HG02678 (cell line): ENCODE data around the gene ALPI.

Experiments
- ATAC-seq: cut with Tn5 transposase; IDR thresholded peaks from one replicate; pipeline ENCODE4 v1.9.1; 2021; ENCODE audit warnings: mild to moderate bottlenecking, moderate library complexity; ENCODE audit not compliant: unreplicated experiment

ALPI gene

DNA sequence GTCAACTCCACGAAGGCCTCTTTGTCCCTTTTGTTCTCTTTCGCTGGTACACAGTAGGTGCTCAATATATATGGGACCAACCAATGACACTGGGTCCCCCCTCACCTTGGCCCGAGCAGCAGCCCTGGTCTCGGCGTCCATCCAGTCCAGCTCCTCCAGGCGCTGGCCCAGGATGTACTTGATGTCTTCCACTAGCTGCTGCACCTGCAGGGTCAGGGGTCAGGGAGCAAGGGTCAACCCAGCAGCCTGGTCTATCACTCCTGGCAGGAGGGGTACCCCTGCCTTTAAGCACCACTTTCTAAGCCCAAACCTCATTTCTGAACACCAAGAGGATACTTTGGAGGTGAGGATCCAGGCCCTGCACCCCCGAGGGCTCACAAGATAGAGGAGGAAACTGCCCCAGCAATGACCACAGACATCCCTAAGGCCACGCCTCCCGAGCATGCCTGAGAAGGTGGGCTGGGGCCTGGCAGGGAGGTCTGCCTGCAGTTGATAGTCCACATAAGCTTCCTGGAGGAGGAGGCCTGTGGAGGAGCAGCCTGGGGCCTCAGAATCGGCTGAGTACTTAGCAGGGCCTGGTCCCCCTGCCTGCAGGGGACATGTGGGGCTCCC lies 27.5 kb downstream of the ALPI start:
- no peak for ATAC-seq

DNA sequence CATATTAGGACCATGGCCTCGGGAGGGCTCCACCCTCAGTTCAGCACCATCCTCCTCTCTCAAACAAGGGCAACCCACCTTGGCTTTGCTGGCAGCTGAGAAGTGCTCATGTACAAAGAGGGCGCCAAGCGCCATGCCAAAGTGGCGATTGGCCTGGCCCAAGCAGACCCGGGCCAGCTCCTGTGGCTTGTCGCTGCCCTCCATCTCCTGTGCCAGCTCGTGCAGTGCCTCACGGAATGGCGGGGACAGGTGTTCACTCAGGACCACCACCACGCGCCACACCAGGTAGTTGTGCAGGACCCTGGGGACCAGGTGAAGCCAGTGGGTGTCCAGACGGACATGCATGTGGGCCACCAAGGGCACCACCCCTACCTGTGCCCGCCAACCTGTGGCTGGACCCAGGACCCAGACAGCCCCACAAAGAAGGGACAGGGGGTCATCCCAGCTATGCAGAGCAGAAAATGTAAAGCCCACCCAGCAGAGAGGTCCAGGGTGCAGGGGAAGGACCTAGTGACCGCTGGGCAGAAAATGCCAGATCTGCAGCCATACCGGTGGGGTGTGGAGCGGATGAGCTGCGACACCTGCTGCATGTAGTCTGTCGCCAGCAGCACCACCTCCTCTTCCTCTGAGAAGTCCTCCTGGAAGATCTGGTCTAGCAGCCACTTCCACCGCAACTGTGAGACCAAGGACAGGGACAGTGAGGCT lies 28.1 kb downstream of the ALPI start:
- no peak for ATAC-seq

DNA sequence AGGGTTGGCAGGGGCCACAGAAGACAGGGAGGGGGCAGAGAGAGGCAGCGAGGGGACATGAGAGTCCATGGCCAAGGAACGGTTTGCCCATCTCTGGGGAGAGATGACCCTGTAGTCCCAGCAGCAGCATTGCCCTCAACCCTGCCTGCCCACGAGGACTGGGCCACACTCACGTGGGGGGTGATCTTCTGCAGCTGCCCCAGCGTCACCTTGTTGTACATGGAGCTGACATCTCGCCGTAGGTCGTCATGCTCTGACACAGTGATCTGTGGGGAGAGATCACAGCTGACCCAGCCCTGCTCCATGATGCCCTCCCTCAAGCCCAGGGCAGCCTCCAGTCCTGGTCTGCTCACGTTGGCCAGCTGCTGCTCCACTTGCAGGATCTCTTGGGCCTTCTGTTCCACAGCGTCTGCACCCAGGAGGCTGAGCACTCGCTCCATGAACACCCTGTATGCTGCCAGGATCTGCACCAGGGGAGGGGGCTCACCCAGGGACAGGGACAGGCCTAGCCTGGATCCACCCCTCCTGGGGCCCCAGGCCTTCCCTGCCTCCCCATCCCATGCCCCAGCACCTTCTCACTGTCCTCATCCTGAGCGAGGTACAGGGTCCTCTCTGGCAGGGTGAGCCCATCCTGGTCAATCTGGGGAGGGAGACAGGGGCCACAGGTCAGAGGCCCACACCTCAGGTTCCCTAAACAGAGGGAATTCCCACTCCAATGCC lies 28.8 kb downstream of the ALPI start:
- no peak for ATAC-seq

DNA sequence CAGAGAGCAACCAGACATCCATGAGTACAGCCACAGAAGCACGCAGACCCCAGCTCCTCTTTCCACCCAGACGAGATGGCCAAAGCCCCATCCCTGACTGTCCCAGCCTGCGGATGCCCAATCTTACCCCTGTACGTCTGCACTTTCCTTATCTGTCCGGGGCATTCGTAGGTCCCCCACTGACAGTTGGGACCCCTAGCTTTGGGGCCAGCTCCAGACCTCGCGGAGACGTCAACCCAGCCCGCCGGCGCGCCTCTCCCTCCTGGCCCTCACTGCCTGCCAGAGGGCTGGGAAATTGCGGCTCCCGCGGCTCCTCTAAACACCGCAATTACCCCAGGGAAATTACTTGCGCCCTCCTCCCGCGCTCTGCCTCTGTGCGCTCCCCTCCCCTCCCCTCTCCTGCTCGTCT lies 29.4 kb downstream of the ALPI start:
- no peak for ATAC-seq

DNA sequence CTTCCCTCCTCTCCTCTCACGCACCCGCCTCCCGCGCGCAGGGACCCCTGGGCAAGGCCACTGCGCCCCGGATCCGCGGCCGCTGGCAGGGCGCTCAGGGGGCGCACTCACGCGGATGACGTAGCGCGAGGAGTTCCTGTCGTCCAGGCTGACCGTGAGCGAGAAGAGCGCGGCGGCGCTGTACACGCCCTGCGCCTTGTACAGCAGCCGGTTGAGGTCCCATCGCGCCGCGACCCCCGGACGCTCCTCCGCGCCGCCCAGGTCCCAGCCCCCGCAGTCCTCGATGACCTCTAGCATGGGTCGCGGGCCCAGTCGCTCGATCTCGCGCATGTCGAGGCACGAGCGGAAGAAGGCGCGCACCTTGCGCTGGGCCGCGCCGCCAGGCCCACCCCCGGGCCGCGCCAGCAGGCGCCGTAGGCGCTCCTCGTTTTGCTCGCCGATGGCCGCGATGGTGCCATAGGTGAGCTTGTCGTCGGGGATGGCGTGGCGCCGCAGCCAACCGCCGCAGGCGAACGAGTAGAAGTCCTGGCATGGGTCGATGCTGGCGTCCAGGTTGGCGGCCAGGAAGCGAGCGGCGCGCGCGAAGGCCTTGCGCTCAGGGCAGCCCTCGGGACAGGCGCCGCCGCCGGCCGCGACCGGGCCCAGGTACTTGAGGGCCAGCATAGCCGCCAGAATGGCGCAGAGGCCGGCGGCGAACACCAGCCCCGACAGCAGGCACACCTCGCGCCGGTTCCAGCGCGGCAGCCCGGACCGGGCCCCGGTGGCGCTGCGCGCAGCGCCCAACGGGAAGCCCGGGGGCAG lies 30.0 kb downstream of the ALPI start:
- no peak for ATAC-seq

DNA sequence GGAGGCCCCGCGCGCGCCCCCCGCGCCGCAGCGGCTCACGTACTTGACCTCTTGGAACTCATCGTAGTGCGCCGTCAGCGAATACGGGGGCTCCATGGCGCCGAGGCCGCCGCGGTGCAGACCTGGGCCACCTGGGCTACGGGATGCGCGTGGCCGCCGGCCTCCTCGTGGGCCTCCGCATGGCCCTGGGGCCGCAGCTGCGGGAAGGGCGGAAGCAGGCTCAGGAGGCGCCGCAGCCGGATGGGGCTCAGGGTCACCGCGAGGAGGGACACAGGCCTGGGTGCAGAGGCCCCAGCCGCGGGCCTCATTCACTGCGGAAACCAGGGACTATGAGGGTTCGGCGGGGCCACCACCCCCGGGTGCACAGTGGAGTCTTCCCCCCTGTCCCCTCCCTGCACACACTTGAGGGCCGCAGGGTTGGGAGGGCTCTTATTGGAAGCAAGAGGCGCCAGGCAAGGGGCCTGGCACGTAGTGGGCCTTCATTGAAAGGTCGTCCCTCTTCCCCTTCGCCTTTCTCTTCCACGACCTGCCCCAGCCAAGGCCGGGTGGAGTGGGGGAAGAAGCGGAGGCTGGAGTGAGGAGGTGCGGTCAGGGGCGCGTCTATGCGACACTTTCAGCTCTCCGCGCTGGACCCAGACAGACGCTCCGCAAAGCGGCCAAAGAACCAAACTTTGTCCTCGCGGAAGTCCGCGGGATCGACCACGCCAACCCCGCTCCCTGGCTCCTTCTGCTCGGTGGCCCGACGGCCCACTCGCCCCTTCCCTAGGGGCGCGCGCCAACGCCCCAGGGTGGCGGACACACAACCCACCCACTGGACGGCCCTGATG lies 30.8 kb downstream of the ALPI start:
- no peak for ATAC-seq

DNA sequence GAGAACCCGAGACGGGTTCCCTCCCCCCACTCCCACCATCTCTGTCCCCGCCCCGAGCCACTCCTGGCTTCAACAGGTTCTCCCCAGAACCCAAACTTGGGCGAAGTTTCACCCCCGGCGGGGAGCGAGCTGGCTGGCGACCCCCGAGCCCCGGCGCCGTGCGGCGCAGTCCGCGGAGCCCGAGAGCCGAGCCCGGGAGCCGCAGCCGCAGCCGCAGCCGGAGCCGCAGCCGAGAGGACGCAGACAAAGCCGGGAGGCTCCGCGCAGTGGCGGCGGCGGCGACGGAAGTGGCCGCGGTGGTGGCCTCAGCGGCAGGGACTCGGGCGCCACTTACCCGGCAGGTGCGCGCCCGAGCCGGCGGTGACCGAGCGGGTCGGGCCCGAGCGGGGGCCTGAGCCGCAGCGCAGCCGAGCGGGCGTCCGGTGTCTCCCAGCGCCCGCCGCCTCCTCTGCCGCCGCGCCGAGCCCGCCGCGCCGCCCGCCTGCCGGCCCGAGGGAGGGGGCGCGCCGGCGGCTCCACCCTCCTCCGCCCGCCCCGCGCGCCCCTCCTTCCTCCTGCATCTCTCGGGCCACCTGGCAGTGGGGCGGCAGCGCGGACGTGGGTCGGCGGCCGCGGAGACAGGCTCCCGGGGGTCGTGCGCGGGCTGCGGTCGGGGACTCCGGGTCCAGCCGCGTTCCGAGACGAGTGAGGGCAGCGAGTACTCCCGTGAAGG lies 31.6 kb downstream of the ALPI start, which contains the start of gene ECEL1:
TSS of gene ECEL1 (minus strand) at position 450 of the 712 bp plus-strand sequence. CDS start 1,181 bp downstream, outside the sequence.
- ATAC-seq: no peak

DNA sequence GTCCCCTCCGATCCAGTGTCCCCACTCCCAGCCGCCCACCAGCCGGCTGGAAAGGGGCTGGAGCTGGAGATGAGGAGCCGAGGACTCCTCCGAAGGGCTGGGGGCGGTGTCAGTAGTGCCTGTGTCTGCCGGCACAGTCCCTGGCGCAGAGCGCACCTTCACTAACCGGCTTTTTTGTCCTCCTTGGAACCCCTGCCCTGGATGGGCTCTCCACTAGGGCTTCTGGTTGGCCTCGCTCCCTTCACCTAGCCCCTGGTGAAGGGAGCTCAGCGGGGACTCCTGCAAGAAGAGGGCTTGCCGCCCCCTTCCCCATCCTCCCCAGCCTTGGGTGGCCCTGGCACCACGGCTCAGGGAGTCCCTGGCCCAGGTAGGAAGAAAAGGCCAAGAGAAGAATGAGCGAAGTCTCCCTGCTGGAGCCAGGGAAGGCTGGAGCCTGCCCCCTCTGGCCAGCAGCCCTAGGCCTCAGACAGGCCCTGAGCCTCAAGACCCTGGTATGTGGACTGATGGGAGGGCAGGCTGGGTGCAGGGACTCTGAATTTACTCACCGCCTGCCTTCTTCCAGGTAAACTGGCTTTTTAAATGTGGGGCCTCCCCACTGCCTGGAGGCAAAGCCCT lies 32.3 kb downstream of the ALPI start:
- ATAC-seq: no peak

DNA sequence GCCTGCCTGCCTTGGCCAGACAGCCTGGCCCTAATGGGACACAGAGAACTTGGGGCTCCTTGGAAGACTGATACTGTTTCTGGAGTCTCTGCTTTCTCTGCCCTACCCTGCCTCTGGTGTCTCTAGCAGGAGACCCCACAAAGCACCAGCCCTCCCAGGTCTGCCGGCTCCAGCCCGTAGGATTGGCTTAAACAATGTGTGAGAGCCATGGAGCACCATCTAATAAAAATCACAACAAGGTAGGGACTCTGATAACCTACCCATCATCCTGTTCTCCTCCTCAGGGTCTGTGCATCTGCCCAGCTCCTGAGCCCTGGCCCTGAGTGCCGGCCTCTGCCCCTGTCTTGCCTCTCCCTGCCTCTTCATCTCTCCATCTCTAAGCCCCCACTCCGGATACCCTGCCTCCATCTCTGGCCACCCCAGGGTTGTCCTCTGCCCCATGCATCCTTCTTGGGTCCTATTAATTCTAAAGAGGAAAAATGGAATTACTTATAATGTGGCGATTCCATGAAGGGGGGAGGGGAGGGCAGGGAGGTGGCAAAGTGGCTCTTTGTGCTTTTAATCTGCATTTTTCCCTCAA lies 32.9 kb downstream of the ALPI start:
- no peak for ATAC-seq

DNA sequence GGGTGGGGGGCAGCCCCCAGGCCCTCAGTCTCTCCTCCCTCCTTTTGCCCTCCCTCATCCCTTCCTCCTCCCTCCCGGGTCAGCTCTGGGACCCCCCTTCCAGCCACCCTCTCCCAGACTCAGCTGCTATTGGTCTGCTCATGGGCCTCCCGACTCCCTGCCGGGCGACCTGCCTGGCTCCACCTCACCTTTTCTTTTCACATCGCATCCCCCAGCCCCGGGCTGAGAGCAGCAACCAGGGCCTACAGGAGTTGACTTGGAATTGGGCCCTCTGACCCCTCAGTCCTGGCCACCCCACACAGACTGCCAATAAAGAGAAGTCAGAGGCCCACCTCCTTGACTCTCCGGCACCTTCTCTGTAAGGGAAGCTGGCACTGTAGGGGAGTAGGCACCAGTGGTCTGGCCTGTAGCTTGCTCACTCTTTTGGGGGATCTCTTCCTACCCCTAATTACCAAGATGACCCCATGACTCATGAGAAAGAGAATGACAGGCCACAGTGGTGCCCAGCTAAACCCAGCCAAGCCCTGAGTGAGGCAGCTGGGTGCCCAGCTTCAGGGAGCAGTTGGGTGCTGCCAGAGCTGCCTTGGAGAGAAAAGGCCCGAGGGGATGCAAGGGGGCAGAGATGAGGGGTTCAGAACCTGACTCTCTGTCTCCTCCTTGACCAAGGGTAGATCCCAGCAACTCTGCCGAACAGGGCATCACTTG lies 33.7 kb downstream of the ALPI start:
- ATAC-seq: no peak

DNA sequence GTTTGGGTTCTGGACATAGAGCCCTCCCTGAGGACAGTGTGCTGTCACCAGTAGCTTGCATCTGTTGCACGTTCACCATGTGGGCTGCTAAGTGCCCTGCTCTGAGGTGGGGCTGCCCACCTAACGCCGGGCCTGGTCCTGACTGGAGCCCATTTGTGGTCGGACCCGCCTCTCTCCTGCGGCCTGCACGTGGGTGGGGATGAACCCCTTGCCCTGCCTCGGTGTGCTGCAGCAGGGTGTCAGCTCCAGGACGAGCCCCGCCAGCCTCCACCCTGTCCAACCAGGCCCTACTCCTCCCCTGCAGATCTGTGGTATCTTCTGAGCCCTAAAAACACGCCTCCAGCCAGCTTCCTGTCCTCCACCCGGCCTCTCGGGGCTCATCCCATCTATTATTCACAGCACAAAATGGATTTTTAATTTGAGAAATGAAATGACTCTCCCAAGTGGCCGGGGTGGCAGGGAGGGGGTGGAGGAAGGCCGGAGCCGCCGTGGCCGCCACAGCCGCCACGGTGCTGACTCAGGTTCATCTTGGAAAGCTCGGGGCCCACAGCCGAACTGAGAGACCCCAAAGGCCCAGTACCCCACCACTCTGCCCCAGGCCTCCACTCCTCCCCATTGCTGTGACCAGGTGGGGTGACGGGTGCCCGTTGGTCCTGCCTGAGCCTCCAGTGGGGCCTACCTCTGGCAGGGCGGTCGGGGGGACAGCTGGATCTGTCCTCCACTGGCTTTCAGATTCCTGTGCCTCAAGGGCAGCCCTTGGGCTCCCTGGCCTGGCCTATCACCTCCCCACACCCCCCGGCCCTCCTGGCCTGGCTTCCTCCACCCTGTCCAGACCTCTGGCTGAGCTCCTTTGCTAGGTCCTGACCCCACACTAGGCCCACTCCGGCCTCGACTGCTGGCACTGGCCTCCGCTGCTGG lies 34.5 kb downstream of the ALPI start:
- ATAC-seq: no peak

DNA sequence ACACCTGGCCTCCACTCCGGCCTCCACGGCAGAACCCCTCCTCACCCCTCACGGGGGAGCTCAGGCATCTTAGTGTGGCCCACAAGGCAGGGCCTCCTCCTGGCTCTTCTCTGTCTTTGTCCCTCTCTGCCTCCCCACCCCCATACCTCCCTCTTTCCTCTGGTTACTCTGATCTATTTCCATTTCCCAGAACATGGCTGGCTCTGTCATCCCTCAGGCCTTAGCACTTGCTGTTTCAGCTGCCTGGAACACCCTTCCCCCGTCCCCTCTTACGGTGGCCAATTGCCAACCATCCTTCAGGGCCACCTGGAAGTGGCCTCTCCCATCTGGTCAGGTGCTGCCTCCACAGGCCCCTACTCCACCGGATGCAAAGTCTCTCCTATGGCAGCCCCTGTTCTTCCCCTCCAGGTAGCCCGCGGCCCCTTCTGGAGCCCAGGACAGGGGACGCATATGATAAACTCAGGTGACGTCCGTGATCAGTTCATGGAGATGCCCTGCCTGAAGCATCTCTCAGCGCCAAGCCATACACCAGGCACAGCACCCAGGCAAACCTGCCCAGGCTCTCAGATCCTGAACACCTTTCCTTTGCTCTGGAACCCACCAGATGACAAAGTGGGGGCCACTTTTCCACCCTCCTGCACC lies 35.3 kb downstream of the ALPI start:
- ATAC-seq: no peak

DNA sequence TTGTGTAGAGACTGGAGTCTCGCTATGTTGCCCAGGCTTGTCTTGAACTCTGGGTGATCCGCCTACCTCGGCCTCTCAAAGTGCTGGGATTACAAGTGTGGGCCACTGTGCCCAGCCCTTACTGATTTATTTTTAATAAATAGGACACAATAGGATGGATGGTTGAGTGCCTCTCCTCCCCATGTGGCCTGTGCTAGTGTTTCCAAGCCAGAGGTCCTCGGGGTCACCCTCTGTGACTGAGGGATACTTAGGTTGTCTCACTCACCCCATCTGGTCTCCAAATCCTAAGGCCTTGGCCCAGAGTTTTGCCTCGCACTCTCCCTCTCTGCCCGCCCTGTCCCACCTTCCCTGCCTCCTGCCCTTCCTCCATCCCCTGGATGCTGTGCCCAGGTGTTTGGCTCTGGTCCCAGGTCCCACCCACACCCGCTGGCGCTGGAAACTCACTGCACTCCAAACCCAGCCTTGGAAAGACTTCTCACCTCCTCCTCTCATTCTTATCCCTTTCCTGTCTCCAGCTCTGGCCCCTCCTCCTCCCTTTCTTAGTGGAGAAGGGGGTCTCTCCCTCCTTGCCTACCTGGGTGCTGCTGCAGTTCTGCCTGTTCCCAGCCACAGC lies 36.4 kb downstream of the ALPI start:
- no peak for ATAC-seq

DNA sequence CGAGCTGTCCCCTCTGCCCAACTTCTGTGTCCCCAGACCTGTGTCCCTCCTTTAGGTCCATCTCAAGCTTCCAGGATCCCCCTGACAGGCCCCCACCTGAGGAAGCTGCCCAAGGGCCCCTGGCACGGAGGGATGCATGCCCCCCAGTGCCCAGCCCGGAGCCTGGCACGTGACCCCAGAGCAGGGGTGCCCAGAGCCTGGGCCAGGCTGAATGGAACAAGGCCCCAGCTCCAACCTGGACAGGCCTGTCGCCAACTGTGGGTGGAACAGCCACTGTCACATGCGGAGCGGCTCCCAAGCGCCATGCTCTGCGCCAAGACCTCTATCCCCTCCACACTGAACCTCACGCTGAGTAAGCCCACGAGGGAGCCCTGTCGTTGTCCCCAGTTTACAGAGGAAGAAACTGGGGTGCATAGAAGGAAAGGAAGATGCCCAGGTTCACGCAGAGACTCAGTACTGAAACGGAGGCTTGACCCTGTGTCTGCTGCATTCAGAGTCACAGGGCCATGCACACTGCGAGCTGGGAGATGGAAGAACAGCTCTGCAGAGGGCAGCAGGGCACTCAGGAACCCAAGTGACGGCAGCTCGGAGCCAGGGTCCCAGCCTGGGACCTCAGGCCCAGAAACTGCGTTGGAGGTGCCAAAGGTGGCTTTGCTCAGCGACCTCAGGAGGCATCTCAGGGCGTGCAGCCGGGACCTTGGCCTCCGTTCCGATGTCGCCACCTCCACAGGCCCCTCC lies 37.2 kb downstream of the ALPI start:
- ATAC-seq: no peak

DNA sequence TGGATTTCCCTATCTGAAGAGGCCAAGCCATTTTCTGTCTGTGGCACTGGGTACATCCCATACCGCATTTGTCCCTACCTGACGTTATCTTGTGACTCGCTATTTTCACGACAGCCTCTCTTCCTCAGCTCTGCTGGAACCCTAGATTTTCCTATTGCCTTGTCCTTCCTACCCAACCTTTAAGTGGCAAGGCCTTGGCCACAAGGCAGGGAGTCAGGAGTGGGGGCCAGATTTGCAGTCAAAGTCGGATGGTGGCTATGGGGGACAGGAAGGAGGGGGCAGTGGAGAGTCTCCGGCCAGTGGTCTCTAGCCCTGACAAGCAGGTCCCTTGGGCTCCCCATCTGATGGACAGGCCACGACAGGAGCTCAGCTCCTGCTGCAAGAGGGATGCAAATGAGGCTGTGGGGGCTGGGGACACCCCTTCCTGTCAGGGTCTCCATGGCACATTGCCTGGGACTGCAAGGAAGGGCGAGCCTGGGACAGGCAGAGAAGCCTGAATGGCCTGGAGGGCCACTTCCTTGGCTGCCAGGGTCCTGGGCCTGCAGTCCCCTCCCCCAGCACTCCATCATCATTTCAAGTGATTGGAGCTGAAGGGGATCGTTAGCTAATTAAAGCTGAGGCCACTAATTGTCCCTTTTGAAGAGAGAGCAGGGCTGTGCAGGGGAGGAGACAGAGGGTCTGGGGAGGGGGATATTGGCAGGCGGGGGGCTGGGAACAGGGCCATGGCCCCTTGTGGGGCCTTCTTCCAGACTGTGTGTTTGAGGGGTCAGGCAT lies 37.9 kb downstream of the ALPI start:
- ATAC-seq: no peak
